GM23338 (cell line): ENCODE measurements around the gene TMIGD2.
"Not testable (repeated sequence)": the region's sequence is repeated elsewhere in the genome, so short reads cannot be mapped to it uniquely, and the experiment has no call there.

ENCODE experiments used
- CREB1 ChIP-seq: fragments of 250-450 bp; sonication (Bioruptor Pico); IDR thresholded peaks from 2 replicates; pipeline ENCODE4 v1.5.0; 2020; ENCODE audit warnings: low read depth, mild to moderate bottlenecking, moderate library complexity
- CTCF ChIP-seq, 2 experiments: fragments of 200-600 bp in 1 of 2; sonication (generic) in 1 of 2; conservative IDR thresholded peaks; 2 replicates each; pipeline versions ENCODE4 v1.5.1 to v1.6.1; 2016 to 2017; ENCODE audit warnings: antibody characterized with exemption in 2 of 2, low read depth in 2 of 2, mild to moderate bottlenecking in 2 of 2, moderate library complexity in 1 of 2
- ETS1 ChIP-seq: IDR thresholded peaks from 2 replicates; pipeline ENCODE4 v1.6.1; 2016; ENCODE audit warnings: antibody characterized with exemption
- EZH2 ChIP-seq: fragments of 200-600 bp; sonication (generic); IDR thresholded peaks from one replicate; pipeline ENCODE4 v1.8.0; 2017; ENCODE audit warnings: antibody characterized with exemption, mild to moderate bottlenecking, low read depth; ENCODE audit not compliant: unreplicated experiment
- EZH2phosphoT487 ChIP-seq: fragments of 200-600 bp; sonication (generic); IDR thresholded peaks from one replicate; pipeline ENCODE4 v1.8.1; 2018; ENCODE audit warnings: antibody characterized with exemption; ENCODE audit not compliant: unreplicated experiment
- JUNB ChIP-seq: IDR thresholded peaks from one replicate; pipeline ENCODE4 v1.6.1; 2016; ENCODE audit warnings: antibody characterized with exemption; ENCODE audit not compliant: unreplicated experiment
- POLR2AphosphoS5 ChIP-seq: IDR thresholded peaks from 2 replicates; pipeline ENCODE4 v1.6.1; 2016; ENCODE audit warnings: antibody characterized with exemption, low read depth
- REST ChIP-seq: IDR thresholded peaks from one replicate; pipeline ENCODE4 v1.6.1; 2018; ENCODE audit warnings: antibody characterized with exemption; ENCODE audit not compliant: unreplicated experiment
- ZNF114 ChIP-seq: fragments of 250-450 bp; sonication (Bioruptor Pico); IDR thresholded peaks from 2 replicates; pipeline ENCODE4 v1.5.0; 2020; ENCODE audit warnings: mild to moderate bottlenecking, moderate library complexity

- not testable (repeated sequence) for TF ChIP-seq CTCF (conservative IDR thresholded peaks at IDR 0.05; ENCODE audit: low read depth in 2 of 2); EZH2phosphoT487; REST; EZH2; CREB1 (CRISPR knock-in tag); JUNB; ETS1; POLR2AphosphoS5; ZNF114 (CRISPR knock-in tag)
Observed at GRCh38 chr19:4286141-4286540, 16.0 kb downstream of the TMIGD2 start.
